Astrocyte of the spinal cord (primary cell): ENCODE results near the gene BTBD16.

Source experiments
- DNase-seq: peaks from one replicate; pipeline ENCODE4 v3.0.0; 2011; ENCODE audit warnings: low read depth, low spot score
- H3K4me3 ChIP-seq: 2 replicates; pipeline ENCODE4 v1.5.1; 2011; ENCODE audit warnings: low read depth, mild to moderate bottlenecking, low read length, moderate library complexity
- CTCF ChIP-seq: IDR thresholded peaks from 2 replicates; pipeline ENCODE4 v1.5.1; 2012; ENCODE audit warnings: low read depth, mild to moderate bottlenecking, low read length, inconsistent platforms
- in situ Hi-C: cut with HindIII; loops from 2 replicates; pipeline ENCODE4 v1.10.0; 2017; ENCODE audit warnings: low sequenced_read_pairs

The BTBD16 gene

GRCh38 chr10:122271076-122271475 is at the start of gene BTBD16:
Gene BTBD16, plus strand, starts transcription at chr10:122271296. Its CDS starts 3,786 bp downstream, at chr10:122275082.
- no peak within 1 kb of the TSS for H3K4me3 ChIP-seq
- no peak for TF ChIP-seq CTCF
- no peak for DNase-seq
- in situ Hi-C loops = no loop called here

- DNase-seq = no peak
- in situ Hi-C loops = no loop called here
- TF ChIP-seq CTCF = no peak
- H3K4me3 ChIP-seq = no peak overlapping the region
Observed at GRCh38 chr10:122221958-122222357, 49.1 kb upstream of the BTBD16 start.

GRCh38 chr10:122222638-122223037 is 48.5 kb upstream of the BTBD16 start:
- no peak for DNase-seq
- no peak for TF ChIP-seq CTCF
- in situ Hi-C loops = no loop called here
- no peak overlapping the region for H3K4me3 ChIP-seq

GRCh38 chr10:122224159-122224558 is 46.9 kb upstream of the BTBD16 start:
- in situ Hi-C loops = no loop called here
- DNase-seq = no peak
- no peak for TF ChIP-seq CTCF

GRCh38 chr10:122225330-122225729 is 45.8 kb upstream of the BTBD16 start:
- no peak overlapping the region for H3K4me3 ChIP-seq
- no peak for DNase-seq
- TF ChIP-seq CTCF = no peak
- in situ Hi-C loops = no loop called here

More at GRCh38 chr10:122224159-122224558, 46.9 kb upstream of the BTBD16 start:
- no peak overlapping the region for H3K4me3 ChIP-seq

GRCh38 chr10:122227754-122228153 is 43.3 kb upstream of the BTBD16 start:
- in situ Hi-C loops = no loop called here
- TF ChIP-seq CTCF = no peak
- H3K4me3 ChIP-seq = no peak overlapping the region
- no peak for DNase-seq

- in situ Hi-C loops = no loop called here
- no peak for DNase-seq
- TF ChIP-seq CTCF = no peak
- no peak overlapping the region for H3K4me3 ChIP-seq
Observed at GRCh38 chr10:122229666-122230065, 41.4 kb upstream of the BTBD16 start.
